CD14-positive monocyte (primary cell): ENCODE data around the gene HK1. TPM values are rescaled to one million over a fixed set of nuclear protein-coding genes. Genes with fewer than 3 reads are reported as not detected.

Source experiments
- DNase-seq, 3 donors: peaks; one replicate each; pipeline ENCODE4 v3.0.0-alpha.2; 2011 to 2022
- H2AFZ ChIP-seq: 2 replicates; pipeline ENCODE4 v1.6.0; 2012; ENCODE audit warnings: mild to moderate bottlenecking, low read depth, low read length, inconsistent platforms; ENCODE audit not compliant: insufficient read depth, poor library complexity, severe bottlenecking
- H3K27ac ChIP-seq, 2 donors: 1 replicate in 1 of 2; 2 replicates in 1 of 2; pipeline ENCODE4 v1.5.1; 2012 to 2013; ENCODE audit warnings: low read length in 2 of 2, control low read depth in 1 of 2, inconsistent platforms in 1 of 2, low read depth in 1 of 2, mild to moderate bottlenecking in 1 of 2
- H3K27me3 ChIP-seq, 2 donors: one replicate each; pipeline versions ENCODE4 v1.6.0 to v1.6.1; 2011 to 2013; ENCODE audit warnings: low read length in 2 of 2; ENCODE audit not compliant: control insufficient read depth in 2 of 2, insufficient read depth in 2 of 2
- H3K36me3 ChIP-seq, 2 donors: replicated peaks in 1 of 2; 1 replicate in 1 of 2; 2 replicates in 1 of 2; pipeline versions ENCODE4 v1.5.1 to v1.6.1; 2012 to 2013; ENCODE audit warnings: low read length in 2 of 2, control low read depth in 1 of 2, inconsistent platforms in 1 of 2, mild to moderate bottlenecking in 1 of 2; ENCODE audit not compliant: insufficient read depth in 2 of 2, control insufficient read depth in 1 of 2
- H3K4me1 ChIP-seq, 2 donors: 1 replicate in 1 of 2; 2 replicates in 1 of 2; pipeline versions ENCODE4 v1.5.1 to v1.6.1; 2012 to 2013; ENCODE audit warnings: low read length in 2 of 2, control low read depth in 1 of 2, inconsistent platforms in 1 of 2, mild to moderate bottlenecking in 1 of 2, moderate library complexity in 1 of 2; ENCODE audit not compliant: insufficient read depth in 2 of 2, control insufficient read depth in 1 of 2
- H3K4me2 ChIP-seq: replicated peaks from 2 replicates; pipeline ENCODE3; 2012; ENCODE audit warnings: low read length, moderate library complexity, mild to moderate bottlenecking; ENCODE audit not compliant: poor library complexity, severe bottlenecking; ENCODE audit errors: extremely low read depth
- H3K4me3 ChIP-seq, 3 experiments: fragments of 200-600 bp in 1 of 3; sonication (generic) in 1 of 3; replicated peaks in 1 of 3; 1 replicate in 2 of 3; 2 replicates in 1 of 3; pipeline ENCODE4 v1.5.1; 2011 to 2013; ENCODE audit warnings: low read length in 3 of 3, mild to moderate bottlenecking in 3 of 3, control low read depth in 2 of 3, low read depth in 2 of 3, inconsistent platforms in 1 of 3, moderate library complexity in 1 of 3
- H3K79me2 ChIP-seq: 2 replicates; pipeline ENCODE4 v1.6.0; 2012; ENCODE audit warnings: mild to moderate bottlenecking, control low read depth, inconsistent platforms, low read length, moderate library complexity; ENCODE audit not compliant: insufficient read depth
- H3K9ac ChIP-seq: 2 replicates; pipeline ENCODE4 v1.6.0; 2017; ENCODE audit warnings: low read length, mild to moderate bottlenecking; ENCODE audit not compliant: insufficient read depth, poor library complexity, severe bottlenecking
- H3K9me3 ChIP-seq, 2 donors: replicated peaks in 1 of 2; 1 replicate in 1 of 2; 2 replicates in 1 of 2; pipeline versions ENCODE4 v1.5.1 to v1.6.1; 2012 to 2013; ENCODE audit warnings: low read length in 2 of 2, control low read depth in 1 of 2; ENCODE audit not compliant: control insufficient read depth in 1 of 2, insufficient read depth in 1 of 2
- H4K20me1 ChIP-seq: 2 replicates; pipeline ENCODE4 v1.6.0; 2012; ENCODE audit warnings: mild to moderate bottlenecking, low read length, control low read depth, moderate library complexity; ENCODE audit not compliant: insufficient read depth
- H3K27ac Mint-ChIP-seq, 7 donors: one replicate each; pipeline ENCODE4 v1.8.0; 2020; ENCODE audit warnings: mild to moderate bottlenecking in 7 of 7, mixed read lengths in 7 of 7, moderate library complexity in 6 of 7, inconsistent platforms in 2 of 7
- H3K27me3 Mint-ChIP-seq, 3 donors: one replicate each; pipeline ENCODE4 v1.8.0; 2021 to 2022; ENCODE audit warnings: low read depth in 3 of 3, mild to moderate bottlenecking in 3 of 3, mixed read lengths in 3 of 3, moderate library complexity in 3 of 3, inconsistent platforms in 1 of 3
- H3K36me3 Mint-ChIP-seq, 2 donors: one replicate each; pipeline ENCODE4 v1.8.0; 2020; ENCODE audit warnings: mixed read lengths in 2 of 2, inconsistent platforms in 1 of 2, mild to moderate bottlenecking in 1 of 2
- H3K4me1 Mint-ChIP-seq: one replicate; pipeline ENCODE4 v1.8.0; 2020; ENCODE audit warnings: mild to moderate bottlenecking, mixed read lengths
- H3K4me3 Mint-ChIP-seq, 2 donors: one replicate each; pipeline ENCODE4 v1.8.0; 2020; ENCODE audit warnings: mild to moderate bottlenecking in 2 of 2, mixed read lengths in 2 of 2, moderate library complexity in 1 of 2
- H3K9me3 Mint-ChIP-seq, 7 donors: one replicate each; pipeline ENCODE4 v1.8.0; 2020 to 2022; ENCODE audit warnings: mixed read lengths in 7 of 7, mild to moderate bottlenecking in 6 of 7, moderate library complexity in 6 of 7, inconsistent platforms in 2 of 7
- CTCF ChIP-seq: fragments of 200-600 bp; IDR thresholded peaks from one replicate; pipeline ENCODE4 v1.8.0; 2022; ENCODE audit warnings: antibody characterized with exemption, mild to moderate bottlenecking
- WGBS: methylation state at CpG from one replicate; pipeline ENCODE4 v1.1.5; 2013; ENCODE audit warnings: missing lambda C conversion rate; ENCODE audit not compliant: insufficient coverage; 5-methylcytosine and 5-hydroxymethylcytosine counted together
- intact Hi-C, 2 donors: fragments of 100-400 bp; cut with micrococcal nuclease; formaldehyde crosslinking; loops; one replicate each; pipeline versions ENCODE4 v1.15.0 to v1.15.1; 2023
- polyA plus RNA-seq, 3 donors: library from polyadenylated mRNA; depleted of rRNA in 1 of 3; unstranded in 2 of 3; stranded (reverse) in 1 of 3; fragments of 300-500 nt in 2 of 3; fragments of >200 nt in 1 of 3; fragmentation: Illumina TruSeq in 2 of 3; gene quantifications; 1 replicate in 2 of 3; 2 replicates in 1 of 3; pipeline ENCODE4 v1.2.3, GENCODE V29; 2012 to 2021

Gene HK1
- polyA plus RNA-seq, 3 donors: 57.9 to 146 (median 125) TPM

GRCh38 chr10:69246036-69246435, 32.3 kb upstream of the HK1 start:
- H3K4me1 ChIP-seq: no peaks in the 10 kb centered on the region
- no peaks in the 10 kb centered on the region for H3K36me3 Mint-ChIP-seq
- no peaks in the 10 kb centered on the region for H3K79me2 ChIP-seq
- H3K9me3 ChIP-seq: no peaks in the 10 kb centered on the region
- no peak overlapping the region for H3K27ac Mint-ChIP-seq
- no peak overlapping the region for H3K4me3 ChIP-seq
- no peaks in the 10 kb centered on the region for H4K20me1 ChIP-seq
- H3K27me3 ChIP-seq: no peaks in the 10 kb centered on the region
- TF ChIP-seq CTCF: no peak
- intact Hi-C loops: no loop called here
- H2AFZ ChIP-seq: no peak overlapping the region
- peaks cover 1 to 6% (median 2%) of the 10 kb centered on the region in 3 donors for H3K27me3 Mint-ChIP-seq
- WGBS: no CpG with 5 or more reads among the region's 5 CpGs
- DNase-seq: no peak
- peak overlapping the region; percentile 16 for H3K9ac ChIP-seq
- H3K4me2 ChIP-seq: no peak overlapping the region
- peaks cover 0 to 1% (median 0%) of the 10 kb centered on the region in 7 donors for H3K9me3 Mint-ChIP-seq
- H3K27ac ChIP-seq: no peak overlapping the region
- no peak overlapping the region for H3K4me3 Mint-ChIP-seq
- H3K36me3 ChIP-seq: no peaks in the 10 kb centered on the region
- peaks cover 3% of the 10 kb centered on the region for H3K4me1 Mint-ChIP-seq

- no peak for TF ChIP-seq CTCF
- peaks cover 3% of the 10 kb centered on the region for H3K4me1 Mint-ChIP-seq
- peaks cover under 1 to 6% (median 2%) of the 10 kb centered on the region in 3 donors for H3K27me3 Mint-ChIP-seq
- no peak overlapping the region for H3K4me2 ChIP-seq
- no peaks in the 10 kb centered on the region for H3K36me3 Mint-ChIP-seq
- H3K27ac ChIP-seq: no peak overlapping the region
- H3K27me3 ChIP-seq: no peaks in the 10 kb centered on the region
- no peak overlapping the region for H2AFZ ChIP-seq
- H3K9me3 Mint-ChIP-seq: no peaks in the 10 kb centered on the region
- no peaks in the 10 kb centered on the region for H3K36me3 ChIP-seq
- no peaks in the 10 kb centered on the region for H3K9me3 ChIP-seq
- H4K20me1 ChIP-seq: no peaks in the 10 kb centered on the region
- intact Hi-C loops: no loop called here
- no peak overlapping the region for H3K4me3 Mint-ChIP-seq
- H3K4me1 ChIP-seq: no peaks in the 10 kb centered on the region
- H3K27ac Mint-ChIP-seq: no peak overlapping the region
- DNase-seq: no peak
- H3K79me2 ChIP-seq: no peaks in the 10 kb centered on the region
- no peak overlapping the region for H3K9ac ChIP-seq
- whole genome bisulfite sequencing: 98% methylated on average over 6 of the region's 14 CpGs
- H3K4me3 ChIP-seq: no peak overlapping the region
These were observed 31.5 kb upstream of the HK1 start for GRCh38 chr10:69246581-69247312.
